ENCODE measurements around the gene ZEB1.

Gene ZEB1

DNA sequence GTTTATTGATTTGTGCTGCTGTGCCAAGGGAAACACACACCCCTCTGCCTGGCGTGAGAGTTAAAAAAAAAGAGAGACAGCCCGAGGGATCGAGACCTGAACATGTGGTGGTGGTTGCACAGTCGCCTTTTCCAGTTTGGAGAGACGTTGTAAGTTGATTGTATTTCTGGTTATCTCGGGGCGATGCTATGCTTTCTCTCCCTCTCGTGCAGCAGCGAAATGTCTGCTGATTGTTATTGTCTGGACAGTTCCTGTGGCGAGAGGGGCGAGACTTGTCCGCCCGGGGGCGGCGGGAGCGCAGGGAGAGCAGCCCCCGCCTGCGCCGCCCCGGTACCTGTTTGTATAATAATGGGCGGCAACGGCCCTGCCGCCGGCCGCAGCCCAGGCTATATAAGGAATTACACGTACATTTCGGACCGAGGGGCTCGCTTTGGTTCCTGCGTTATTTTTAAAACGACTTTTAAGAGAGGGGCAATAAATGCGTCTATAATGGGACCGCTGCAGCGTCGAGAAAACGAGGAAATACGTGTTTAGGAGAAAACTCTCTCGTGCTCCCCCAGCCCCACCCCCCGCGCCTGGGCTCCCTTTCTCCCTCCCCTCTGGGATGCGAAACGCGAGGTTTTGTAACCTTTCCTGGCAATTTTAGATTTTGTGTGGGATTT lies 1.7 kb downstream of the ZEB1 start:
- no peaks in the 10 kb centered on the region for H3K36me3 ChIP-seq (ENCODE audit: low read depth)
- no peak overlapping the region for H3K27ac ChIP-seq (ENCODE audit: poor library complexity, severe bottlenecking)
- no peak for TF ChIP-seq CTCF (IDR thresholded peaks at IDR 0.05; ENCODE audit: poor library complexity, severe bottlenecking)
- H3K9me3 ChIP-seq (ENCODE audit: severe bottlenecking) = no peaks in the 10 kb centered on the region
- peaks cover 52% of the 10 kb centered on the region for H3K27me3 ChIP-seq (ENCODE audit: insufficient read depth, poor library complexity, severe bottlenecking)
- H3K4me3 ChIP-seq (ENCODE audit: severe bottlenecking) = peak overlapping the region; percentile 96
- H3K4me1 ChIP-seq (ENCODE audit: insufficient read depth, poor library complexity, severe bottlenecking) = peaks cover 8% of the 10 kb centered on the region
- ATAC-seq (ENCODE audit: low read depth) (no peak), DNase-seq (ENCODE audit: low spot score) (no peak)

- DNase-seq (ENCODE audit: low spot score) (no peak), ATAC-seq (ENCODE audit: low read depth) (no peak)
- no peak for TF ChIP-seq CTCF (IDR thresholded peaks at IDR 0.05; ENCODE audit: poor library complexity, severe bottlenecking)
- no peak overlapping the region for H3K27ac ChIP-seq (ENCODE audit: poor library complexity, severe bottlenecking)
- H3K9me3 ChIP-seq (ENCODE audit: severe bottlenecking) = no peaks in the 10 kb centered on the region
- no peak overlapping the region for H3K4me3 ChIP-seq (ENCODE audit: severe bottlenecking)
- H3K36me3 ChIP-seq (ENCODE audit: low read depth) = no peaks in the 10 kb centered on the region
- H3K27me3 ChIP-seq (ENCODE audit: insufficient read depth, poor library complexity, severe bottlenecking) = peaks cover 56% of the 10 kb centered on the region
- peaks cover 8% of the 10 kb centered on the region for H3K4me1 ChIP-seq (ENCODE audit: insufficient read depth, poor library complexity, severe bottlenecking)
These were observed 2.5 kb downstream of the ZEB1 start for GRCh38 chr10:31321396-31321941.

DNA sequence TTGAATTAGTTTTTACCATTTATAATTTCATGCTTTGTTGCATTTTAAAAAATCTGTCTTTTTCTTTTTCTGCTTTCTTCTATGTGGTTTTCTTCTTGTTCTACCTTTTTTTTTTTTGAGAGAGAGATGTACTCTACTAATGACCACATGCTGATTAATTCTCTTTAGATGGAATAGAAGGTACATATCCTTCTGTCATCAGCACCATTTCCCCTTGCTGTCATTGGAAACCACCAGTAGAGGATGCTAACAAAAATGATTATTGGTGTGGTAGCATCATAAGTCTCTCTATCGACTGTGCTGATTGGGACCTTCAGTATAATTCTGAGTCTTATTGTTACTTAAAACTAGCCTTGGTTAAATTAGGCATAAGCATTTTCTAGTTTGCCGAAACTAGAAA lies 3.6 kb downstream of the ZEB1 start:
- DNase-seq (ENCODE audit: low spot score) (no peak), ATAC-seq (ENCODE audit: low read depth) (no peak)
- H3K4me1 ChIP-seq (ENCODE audit: insufficient read depth, poor library complexity, severe bottlenecking) = peaks cover 4% of the 10 kb centered on the region
- no peaks in the 10 kb centered on the region for H3K36me3 ChIP-seq (ENCODE audit: low read depth)
- no peak overlapping the region for H3K4me3 ChIP-seq (ENCODE audit: severe bottlenecking)
- peaks cover 56% of the 10 kb centered on the region for H3K27me3 ChIP-seq (ENCODE audit: insufficient read depth, poor library complexity, severe bottlenecking)
- no peaks in the 10 kb centered on the region for H3K9me3 ChIP-seq (ENCODE audit: severe bottlenecking)
- no peak overlapping the region for H3K27ac ChIP-seq (ENCODE audit: poor library complexity, severe bottlenecking)
- TF ChIP-seq CTCF (IDR thresholded peaks at IDR 0.05; ENCODE audit: poor library complexity, severe bottlenecking) = peak; percentile 10

DNA sequence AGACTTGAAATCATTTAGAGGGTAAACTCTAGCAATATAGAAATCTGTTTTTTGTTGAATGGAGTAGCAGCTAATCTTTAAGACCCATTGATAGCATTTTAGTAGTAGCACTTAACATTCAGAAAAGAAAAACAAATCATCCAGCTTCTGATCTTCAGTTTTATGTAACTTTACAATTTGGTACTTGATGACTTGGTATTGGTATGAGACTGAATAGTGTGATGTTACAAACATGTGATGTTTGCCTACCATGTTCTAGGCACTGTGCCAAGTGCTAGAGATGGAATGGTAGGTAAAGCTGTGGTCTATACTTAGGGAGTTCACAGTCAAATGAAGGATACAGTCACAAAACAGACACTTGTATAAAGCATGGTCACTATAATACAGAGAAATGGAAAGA lies 21.3 kb downstream of the ZEB1 start:
- H3K4me3 ChIP-seq (ENCODE audit: severe bottlenecking) = no peak overlapping the region
- H3K27ac ChIP-seq (ENCODE audit: poor library complexity, severe bottlenecking) = no peak overlapping the region
- H3K36me3 ChIP-seq (ENCODE audit: low read depth) = no peaks in the 10 kb centered on the region
- no peak for TF ChIP-seq CTCF (IDR thresholded peaks at IDR 0.05; ENCODE audit: poor library complexity, severe bottlenecking)
- ATAC-seq (ENCODE audit: low read depth) = no peak
- no peaks in the 10 kb centered on the region for H3K4me1 ChIP-seq (ENCODE audit: insufficient read depth, poor library complexity, severe bottlenecking)
- no peaks in the 10 kb centered on the region for H3K9me3 ChIP-seq (ENCODE audit: severe bottlenecking)
- peaks cover 6% of the 10 kb centered on the region for H3K27me3 ChIP-seq (ENCODE audit: insufficient read depth, poor library complexity, severe bottlenecking)
- DNase-seq (ENCODE audit: low spot score) = no peak

DNA sequence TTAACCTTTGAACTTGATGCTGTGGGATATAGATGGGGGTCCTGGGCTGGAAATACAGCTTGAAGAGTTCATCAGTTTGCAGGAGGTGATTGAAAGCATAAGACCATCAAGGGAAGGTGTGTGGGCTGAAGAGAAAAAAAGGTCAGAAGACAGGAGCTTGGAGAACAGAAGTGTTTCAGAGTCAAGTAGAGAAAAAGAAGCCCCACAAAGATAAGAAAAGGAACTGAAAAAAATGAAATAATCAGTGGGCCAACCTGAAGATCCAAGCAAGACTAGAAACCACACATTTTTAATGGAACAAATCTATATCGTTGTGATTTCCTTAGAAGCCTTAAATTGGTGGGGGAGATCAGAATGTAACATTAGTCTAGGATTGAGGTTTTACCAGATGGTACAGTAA lies 22.5 kb downstream of the ZEB1 start:
- DNase-seq (ENCODE audit: low spot score) (no peak), ATAC-seq (ENCODE audit: low read depth) (no peak)
- Histone ChIP-seq H3K27ac (ENCODE audit: poor library complexity, severe bottlenecking) (no peak overlapping the region), H3K4me1 (ENCODE audit: insufficient read depth, poor library complexity, severe bottlenecking) (no peaks in the 10 kb centered on the region), H3K9me3 (ENCODE audit: severe bottlenecking) (no peaks in the 10 kb centered on the region), H3K36me3 (ENCODE audit: low read depth) (no peaks in the 10 kb centered on the region), H3K4me3 (ENCODE audit: severe bottlenecking) (no peak overlapping the region), H3K27me3 (ENCODE audit: insufficient read depth, poor library complexity, severe bottlenecking) (peaks cover 6% of the 10 kb centered on the region)
- no peak for TF ChIP-seq CTCF (IDR thresholded peaks at IDR 0.05; ENCODE audit: poor library complexity, severe bottlenecking)

Data from RWPE2 (cell line).